SK-MEL-5 (cell line): Measurements from ENCODE around the gene IRF4. TPM values are rescaled to one million over a fixed set of nuclear protein-coding genes. Genes with fewer than 3 reads are reported as not detected.

ENCODE experiments used
- DNase-seq: peaks from one replicate; pipeline ENCODE4 v3.0.0-alpha.2; 2016; ENCODE audit warnings: low read depth, low spot score
- in situ Hi-C: cut with HindIII; loops from 2 replicates; pipeline ENCODE4 v1.10.0; 2016; ENCODE audit warnings: low sequenced_read_pairs, high pct_unique_total_duplicates, low pct_unique_long_range_greater_than_20kb
- total RNA-seq: library from RNA; depleted of rRNA; stranded (reverse); fragments of >200 nt; shearing (Covaris generic); gene quantifications from 2 replicates; pipeline ENCODE4 v1.2.3, GENCODE V29; 2014

The IRF4 gene
- total RNA-seq, 1 experiment from 2014 or later, result 76.9 TPM

DNA sequence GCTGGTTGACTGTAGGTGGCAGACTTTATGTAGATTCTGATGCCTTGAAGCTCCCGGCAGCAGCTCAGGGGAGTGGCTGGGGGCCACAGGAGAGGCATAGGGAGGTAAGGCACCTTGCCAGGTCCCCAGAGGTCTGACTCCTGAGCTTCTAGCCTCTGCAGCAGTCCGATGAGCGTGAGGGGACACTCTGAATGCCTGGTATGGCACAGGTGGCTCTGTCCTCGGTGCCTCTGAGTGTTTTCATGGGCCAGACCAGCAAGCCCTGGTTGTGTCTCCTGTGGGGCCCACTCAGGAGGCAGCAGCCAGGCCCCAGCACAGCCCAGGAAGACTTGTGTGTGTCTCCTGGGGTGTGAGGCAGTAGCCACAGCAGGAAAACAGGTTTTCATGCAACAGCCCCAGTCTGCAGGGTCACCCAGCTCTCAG is 39.7 kb upstream of the IRF4 start:
- DNase-seq, result no peak
- in situ Hi-C loops, result no loop called here

- DNase-seq, result no peak
- in situ Hi-C loops, result no loop called here
These were observed 39.1 kb upstream of the IRF4 start for GRCh38 chr6:352474-352873.

DNA sequence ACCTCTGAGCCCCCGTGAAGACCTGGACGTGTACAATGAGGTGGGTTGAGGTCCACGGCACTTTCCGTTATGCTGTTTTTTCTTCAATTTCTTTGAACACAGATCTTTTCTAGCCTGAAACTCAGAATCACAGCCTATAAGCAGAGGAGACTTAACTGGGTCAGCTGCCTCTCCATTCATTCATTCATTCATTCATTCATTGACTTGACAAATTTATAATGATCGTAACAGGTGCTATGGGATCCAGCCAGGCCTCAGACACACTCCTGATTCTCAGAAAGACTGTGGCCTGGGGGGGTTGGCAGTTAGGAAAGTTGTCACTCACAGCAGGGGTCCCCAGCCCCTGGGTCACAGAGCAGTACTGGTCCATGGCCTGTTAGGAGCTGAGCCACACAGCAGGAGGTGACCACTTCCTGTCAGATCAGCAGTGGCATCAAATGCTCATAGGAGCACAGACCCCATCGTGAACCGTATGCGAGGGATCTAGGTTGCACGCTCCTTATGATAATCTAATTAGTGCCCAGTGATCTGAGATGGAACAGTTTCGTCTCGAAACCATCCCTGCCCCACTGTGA is 38.6 kb upstream of the IRF4 start:
- in situ Hi-C loops, result no loop called here
- DNase-seq, result no peak

DNA sequence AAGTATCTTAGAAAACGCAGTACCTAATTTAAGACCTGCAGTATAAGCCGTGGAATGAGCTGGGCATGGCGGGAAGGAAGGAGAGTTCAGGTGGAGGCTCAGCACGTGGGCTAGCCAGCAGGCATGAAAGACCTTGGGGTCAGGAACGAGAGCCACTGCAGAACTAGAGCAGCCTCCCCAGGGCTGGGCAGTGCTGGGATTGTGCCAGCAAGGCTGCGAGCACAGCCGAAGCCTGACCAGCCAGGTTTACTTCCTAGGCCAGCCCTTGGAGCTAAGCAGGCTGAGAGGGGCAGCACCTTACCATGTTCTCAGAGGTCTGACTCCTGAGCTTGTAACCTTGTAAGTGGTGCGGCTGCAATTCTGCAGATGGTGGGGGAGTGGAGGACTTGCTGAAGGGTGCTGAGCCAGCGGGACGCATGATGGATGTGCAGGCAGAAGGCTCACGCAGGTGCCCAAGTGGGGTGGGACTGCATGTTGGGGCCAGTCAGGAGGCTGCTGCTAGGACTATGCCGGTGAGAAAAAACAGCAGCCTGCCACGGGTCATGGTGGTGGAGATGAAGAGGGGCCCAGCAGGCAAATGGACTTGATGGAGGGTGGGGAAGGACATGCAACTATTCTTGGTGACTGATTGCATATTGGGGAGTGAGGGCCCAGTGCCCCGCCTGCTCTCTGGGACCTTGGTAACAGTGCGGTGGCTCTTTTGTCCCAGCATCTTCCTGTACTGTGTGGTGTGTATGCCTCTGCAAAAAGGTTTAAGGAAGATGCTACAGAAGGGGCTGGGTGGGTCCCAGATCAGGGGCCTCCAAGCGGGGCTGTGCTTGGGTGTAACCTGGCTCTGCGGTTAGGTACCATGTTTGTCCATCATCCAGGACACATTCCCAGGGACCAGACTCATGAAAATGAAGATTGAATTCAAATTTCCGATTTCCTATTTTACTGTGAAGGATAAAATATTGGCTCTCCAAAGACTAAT is 37.6 kb upstream of the IRF4 start:
- in situ Hi-C loops, result no loop called here
- no peak for DNase-seq

DNA sequence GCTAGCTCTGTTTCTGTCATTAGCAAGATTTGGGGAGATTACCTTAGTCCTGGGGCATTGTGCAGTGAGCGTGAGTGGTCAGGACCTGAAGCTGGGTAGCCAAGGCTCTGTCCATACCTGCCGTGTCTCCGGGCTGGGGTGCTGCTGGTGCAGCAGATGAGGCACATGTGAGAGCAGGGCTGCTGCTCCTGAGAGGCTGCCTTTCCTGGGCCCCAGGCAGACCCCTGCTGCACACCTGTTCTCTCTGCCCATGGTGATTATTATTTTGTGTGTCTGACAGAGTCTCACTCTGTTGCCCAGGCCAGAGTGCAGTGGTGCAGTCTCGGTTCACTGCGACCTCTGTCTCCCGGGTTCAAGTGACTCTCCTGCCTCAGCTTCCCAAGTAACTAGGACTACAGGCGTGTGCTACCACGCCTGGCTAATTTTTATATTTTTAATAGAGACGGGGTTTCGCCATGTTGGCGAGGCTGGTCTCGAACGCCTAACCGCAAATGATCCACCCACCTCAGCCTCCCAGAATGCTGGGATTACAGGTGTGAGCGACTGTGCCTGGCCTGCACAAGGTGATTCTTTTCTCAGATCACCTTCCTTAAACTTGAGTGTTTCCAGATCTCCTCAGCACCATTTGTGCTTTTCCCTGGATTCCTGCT is 36.8 kb upstream of the IRF4 start:
- DNase-seq, result no peak
- in situ Hi-C loops, result no loop called here

DNA sequence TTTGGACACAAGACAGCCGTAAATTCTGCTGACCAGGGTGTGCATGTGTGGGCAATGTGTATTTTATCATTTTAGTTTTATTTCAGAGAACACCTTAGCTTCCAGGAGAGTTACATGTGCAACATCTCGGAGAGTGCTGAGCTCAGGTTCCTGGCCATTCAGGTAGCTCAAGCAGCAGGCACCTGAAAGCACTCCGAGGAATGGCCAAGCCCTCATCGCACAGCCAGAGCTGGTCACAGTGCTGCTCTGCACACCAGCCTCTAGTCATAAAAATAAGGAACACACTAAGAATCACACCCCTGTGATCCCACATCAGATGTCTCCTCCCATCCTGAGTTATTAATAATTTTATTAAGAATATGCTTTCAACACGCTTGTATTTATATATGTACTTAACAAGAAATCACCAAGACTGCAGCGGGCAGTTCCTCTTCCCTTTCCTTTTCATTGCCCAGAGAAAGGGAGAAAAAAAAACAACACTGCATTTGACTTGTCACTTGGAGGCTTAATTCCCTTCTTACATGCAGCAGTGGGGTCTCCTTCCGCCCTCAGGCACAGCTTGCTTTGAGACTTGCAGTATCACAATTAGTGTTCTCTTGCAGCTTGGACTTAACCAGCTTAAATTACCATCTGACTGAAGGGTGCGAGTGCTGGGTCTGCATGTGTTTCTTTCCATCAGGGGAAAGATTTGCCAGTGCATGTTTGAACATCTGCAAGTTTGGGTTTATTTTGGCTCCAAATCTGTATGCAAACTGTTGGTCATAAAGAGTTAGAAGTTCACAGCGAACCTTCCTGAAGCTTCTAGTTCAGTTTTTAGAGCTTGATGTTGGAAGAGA is 36.0 kb upstream of the IRF4 start:
- in situ Hi-C loops, result no loop called here
- no peak for DNase-seq

DNA sequence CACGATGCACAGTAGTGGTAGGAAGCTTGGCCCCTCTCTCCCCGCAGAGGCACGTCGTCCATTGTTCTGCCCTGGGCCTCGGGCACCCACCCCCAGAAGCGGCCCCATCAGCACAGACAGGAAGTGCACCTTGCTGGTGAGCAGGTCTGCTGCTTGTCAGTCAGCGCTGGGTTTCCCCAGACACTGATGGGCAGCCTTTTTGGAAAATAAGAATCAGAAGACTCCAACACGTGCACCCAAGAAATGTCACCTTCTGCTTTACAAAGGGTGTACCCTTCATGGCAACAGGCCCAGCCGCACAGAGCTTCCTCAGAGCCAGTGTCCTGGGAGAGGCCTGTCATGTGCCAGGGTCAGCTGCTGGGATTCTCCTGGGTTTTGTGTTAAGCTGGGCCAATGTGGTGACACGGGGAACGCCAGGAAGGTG is 34.7 kb upstream of the IRF4 start:
- in situ Hi-C loops, result no loop called here
- no peak for DNase-seq

DNA sequence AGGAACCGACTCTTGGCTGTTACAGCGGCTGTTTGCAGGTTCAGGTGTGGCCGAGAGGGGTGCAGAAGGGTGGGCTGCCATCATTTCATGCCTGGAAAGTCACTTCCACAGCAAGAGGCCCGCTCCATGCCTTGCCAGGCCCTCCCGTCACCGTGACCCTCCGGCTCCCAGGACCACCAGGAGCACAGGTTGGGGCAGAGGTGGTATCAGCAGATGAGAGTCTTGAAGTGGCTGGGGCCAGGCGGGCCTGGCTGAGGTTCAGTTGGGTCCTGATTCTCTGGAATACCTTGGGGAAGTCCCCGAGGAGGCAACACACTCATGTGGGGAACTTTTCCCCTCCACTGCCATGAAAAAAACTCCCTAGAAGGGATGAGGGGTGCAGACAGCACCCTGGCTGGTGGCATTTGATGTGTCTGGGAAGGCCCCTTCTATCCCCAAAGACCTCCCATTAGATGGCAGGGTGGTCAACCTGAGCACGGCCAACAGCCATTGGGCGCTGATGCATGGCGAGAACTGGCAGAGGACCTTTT is 34.2 kb upstream of the IRF4 start:
- in situ Hi-C loops, result no loop called here
- no peak for DNase-seq

DNA sequence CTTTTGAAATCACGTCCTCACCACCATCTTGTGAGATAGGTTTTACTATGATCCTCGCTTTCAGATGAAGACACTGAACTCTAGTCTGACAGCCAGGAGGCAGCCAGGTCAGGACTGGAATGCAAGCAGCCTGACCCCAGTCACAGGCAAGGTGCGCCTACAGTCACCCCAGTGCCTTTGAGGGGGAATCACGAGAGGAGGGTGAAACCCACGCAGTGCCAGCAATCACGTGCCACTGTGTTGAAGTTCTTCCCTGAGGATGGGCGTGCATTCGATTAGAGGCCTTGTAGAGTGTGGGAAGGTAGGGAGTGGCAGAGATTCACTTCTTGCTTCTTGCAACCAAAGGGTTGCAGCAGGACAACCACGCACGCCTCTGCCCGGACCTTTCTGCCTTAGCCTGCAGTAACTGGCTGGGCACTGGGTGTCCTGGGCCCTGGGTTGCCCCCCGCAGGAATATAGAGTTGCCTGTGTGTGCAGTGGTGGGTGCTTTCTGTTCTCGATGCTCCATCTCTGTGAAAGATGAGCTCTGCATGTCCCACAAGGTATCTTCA is 33.7 kb upstream of the IRF4 start:
- in situ Hi-C loops, result no loop called here
- DNase-seq, result no peak

DNA sequence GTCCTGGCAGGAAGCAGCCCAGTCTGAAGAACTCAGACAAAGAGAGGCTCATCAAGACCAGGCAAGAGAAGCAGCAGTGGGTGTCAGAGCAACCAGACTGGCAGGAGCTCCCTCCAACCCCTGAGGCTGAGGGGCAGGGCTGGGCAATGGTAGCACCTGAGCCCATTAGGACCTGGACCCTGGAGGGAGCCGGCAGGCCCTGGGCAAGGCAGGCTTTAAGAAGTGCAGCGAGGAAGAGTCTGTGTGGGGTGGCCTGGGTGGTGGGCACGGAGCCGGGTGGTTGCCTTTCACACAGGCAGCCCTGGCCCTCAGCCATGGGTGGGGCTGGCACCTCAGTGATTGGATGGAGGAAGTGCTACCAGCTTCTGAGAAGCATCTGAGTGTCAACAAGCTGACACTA is 33.1 kb upstream of the IRF4 start:
- DNase-seq, result no peak
- in situ Hi-C loops, result no loop called here

- no peak for DNase-seq
- in situ Hi-C loops, result no loop called here
These were observed 32.7 kb upstream of the IRF4 start for GRCh38 chr6:358847-359246.

- no peak for DNase-seq
- in situ Hi-C loops, result no loop called here
These were observed 32.1 kb upstream of the IRF4 start for GRCh38 chr6:359261-360035.

- DNase-seq, result no peak
- in situ Hi-C loops, result no loop called here
These were observed 31.2 kb upstream of the IRF4 start for GRCh38 chr6:360349-360748.

- in situ Hi-C loops, result no loop called here
These were observed 30.7 kb upstream of the IRF4 start for GRCh38 chr6:360764-361373.

DNA sequence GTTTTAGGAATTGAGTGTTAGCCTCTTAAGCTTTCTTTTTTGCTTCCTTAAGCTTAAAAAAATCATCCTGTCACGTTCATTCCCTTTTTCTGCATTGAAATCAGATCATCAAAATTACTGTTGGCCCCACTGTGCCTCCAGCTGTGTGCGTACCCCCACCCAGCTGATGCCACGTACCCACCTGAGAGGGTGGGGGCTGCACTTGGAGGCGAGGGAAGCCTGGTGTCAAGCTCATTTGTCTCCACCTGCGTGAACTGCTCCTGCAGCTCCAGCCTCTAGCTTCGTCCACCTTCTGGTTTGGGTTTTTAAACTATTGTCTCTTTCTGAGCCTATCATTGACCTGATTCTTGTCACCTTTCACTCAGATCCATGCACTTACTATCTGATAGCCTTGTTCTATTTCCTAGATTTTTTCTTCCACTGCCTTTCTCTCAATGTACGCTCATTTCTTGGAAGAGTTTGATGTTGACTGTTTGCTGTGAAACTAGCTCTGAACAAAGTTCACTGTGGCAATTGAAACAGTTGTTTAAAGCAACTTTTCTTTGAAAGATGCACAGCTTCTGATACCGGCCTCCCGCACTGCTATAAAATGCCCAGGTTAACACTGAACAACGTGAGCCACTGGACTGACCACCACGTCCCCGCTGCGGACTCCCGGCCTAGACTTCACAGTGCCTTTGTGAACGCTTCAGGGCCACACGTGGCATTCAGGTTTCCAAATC is 30.0 kb upstream of the IRF4 start:
- in situ Hi-C loops, result no loop called here
- DNase-seq, result no peak

More at GRCh38 chr6:360764-361373, 30.7 kb upstream of the IRF4 start:
- no peak for DNase-seq
